Astrocyte (in vitro differentiated cells and primary cell): Measurements from ENCODE around the gene NPTX1. TPM values are rescaled to one million over a fixed set of nuclear protein-coding genes. Genes with fewer than 3 reads are reported as not detected.
A peak's percentile ranks its signal among the peaks of the same experiment; 100 is the strongest.

ENCODE experiments used
- DNase-seq: peaks from one replicate; pipeline ENCODE4 v3.0.0-alpha.2; 2010; ENCODE audit warnings: low read depth
- FAIRE-seq: peaks from 2 replicates; lab custom pipeline; 2011; peaks lifted over from hg19 to GRCh38; lab: Jason Lieb, UNC
- H2AFZ ChIP-seq: 2 replicates; pipeline ENCODE4 v1.6.0; 2012; ENCODE audit warnings: low read depth, low read length, inconsistent platforms
- H3K27ac ChIP-seq: 2 replicates; pipeline ENCODE4 v1.5.1; 2011; ENCODE audit warnings: low read depth, low read length, inconsistent platforms
- H3K27me3 ChIP-seq: 2 replicates; pipeline ENCODE4 v1.6.0; 2011; ENCODE audit warnings: low read length, inconsistent platforms; ENCODE audit not compliant: insufficient read depth
- H3K36me3 ChIP-seq: 2 replicates; pipeline ENCODE4 v1.5.1; 2011; ENCODE audit warnings: low read length, inconsistent platforms; ENCODE audit not compliant: insufficient read depth
- H3K4me1 ChIP-seq: 2 replicates; pipeline ENCODE4 v1.5.1; 2011; ENCODE audit warnings: low read length, inconsistent platforms; ENCODE audit not compliant: insufficient read depth
- H3K4me2 ChIP-seq: 2 replicates; pipeline ENCODE4 v1.6.0; 2012; ENCODE audit warnings: low read length, inconsistent platforms
- H3K4me3 ChIP-seq: 2 replicates; pipeline ENCODE4 v1.5.1; 2011; ENCODE audit warnings: low read depth, mild to moderate bottlenecking, low read length, inconsistent platforms; ENCODE audit not compliant: insufficient read depth
- H3K79me2 ChIP-seq: 2 replicates; pipeline ENCODE4 v1.6.0; 2012; ENCODE audit warnings: mild to moderate bottlenecking, low read length, inconsistent platforms; ENCODE audit not compliant: insufficient read depth
- H3K9ac ChIP-seq: 2 replicates; pipeline ENCODE4 v1.6.0; 2012; ENCODE audit warnings: mild to moderate bottlenecking, low read length, inconsistent platforms
- H3K9me3 ChIP-seq: 2 replicates; pipeline ENCODE4 v1.5.1; 2012; ENCODE audit warnings: low read depth, mild to moderate bottlenecking, low read length, inconsistent platforms; ENCODE audit not compliant: insufficient read depth
- H4K20me1 ChIP-seq: 2 replicates; pipeline ENCODE4 v1.6.0; 2012; ENCODE audit warnings: low read length, inconsistent platforms; ENCODE audit not compliant: insufficient read depth
- H3K27ac Mint-ChIP-seq: one replicate; pipeline ENCODE4 v1.8.0; 2021; ENCODE audit warnings: mild to moderate bottlenecking, mixed read lengths; ENCODE audit not compliant: unreplicated experiment
- H3K27me3 Mint-ChIP-seq: one replicate; pipeline ENCODE4 v1.8.0; 2021; ENCODE audit warnings: low read depth, mixed read lengths; ENCODE audit not compliant: unreplicated experiment
- H3K36me3 Mint-ChIP-seq: one replicate; pipeline ENCODE4 v1.8.0; 2021; ENCODE audit warnings: low read depth, mixed read lengths; ENCODE audit not compliant: unreplicated experiment
- H3K4me1 Mint-ChIP-seq: one replicate; pipeline ENCODE4 v1.8.0; 2021; ENCODE audit warnings: low read depth, mixed read lengths; ENCODE audit not compliant: unreplicated experiment
- H3K4me3 Mint-ChIP-seq: one replicate; pipeline ENCODE4 v1.8.0; 2021; ENCODE audit warnings: mild to moderate bottlenecking, moderate library complexity, mixed read lengths; ENCODE audit not compliant: unreplicated experiment
- H3K9me3 Mint-ChIP-seq: one replicate; pipeline ENCODE4 v1.8.0; 2021; ENCODE audit warnings: mild to moderate bottlenecking, mixed read lengths; ENCODE audit not compliant: unreplicated experiment
- CTCF ChIP-seq: IDR thresholded peaks from 2 replicates; pipeline ENCODE4 v1.5.1; 2011; ENCODE audit warnings: low read depth, mild to moderate bottlenecking, inconsistent platforms, low read length, moderate library complexity; ENCODE audit not compliant: insufficient read depth
- EZH2 ChIP-seq: IDR thresholded peaks from 2 replicates; pipeline ENCODE4 v1.6.1; 2012; ENCODE audit warnings: mild to moderate bottlenecking, low read length, inconsistent platforms; ENCODE audit not compliant: insufficient read depth
- total RNA-seq: library from RNA; stranded (reverse); gene quantifications from 2 replicates; pipeline ENCODE4 v1.2.1, GENCODE V29; 2021

NPTX1 gene
- total RNA-seq, 1 donor from 2014 or later, result 0.43 TPM

- TF ChIP-seq EZH2 (no peak), CTCF (no peak)
- H3K36me3 Mint-ChIP-seq, result no peaks in the 10 kb centered on the region
- Histone ChIP-seq H4K20me1 (no peaks in the 10 kb centered on the region), H3K27ac (no peak overlapping the region), H3K9me3 (no peaks in the 10 kb centered on the region), H3K9ac (no peak overlapping the region), H3K4me3 (no peak overlapping the region), H3K79me2 (no peaks in the 10 kb centered on the region), H3K27me3 (peaks cover 17% of the 10 kb centered on the region), H2AFZ (no peak overlapping the region), H3K4me2 (no peak overlapping the region), H3K36me3 (no peaks in the 10 kb centered on the region), H3K4me1 (peaks cover 10% of the 10 kb centered on the region)
- H3K27ac Mint-ChIP-seq, result no peak overlapping the region
- peaks cover 27% of the 10 kb centered on the region for H3K27me3 Mint-ChIP-seq
- H3K9me3 Mint-ChIP-seq, result no peaks in the 10 kb centered on the region
- DNase-seq (no peak), FAIRE-seq (no peak)
- no peak overlapping the region for H3K4me3 Mint-ChIP-seq
- H3K4me1 Mint-ChIP-seq, result peaks cover 12% of the 10 kb centered on the region
Observed at GRCh38 chr17:80517641-80518040, 41.2 kb upstream of the NPTX1 start.

GRCh38 chr17:80516171-80516932, 39.9 kb upstream of the NPTX1 start:
- Histone ChIP-seq H3K79me2 (no peaks in the 10 kb centered on the region), H3K4me1 (peaks cover 18% of the 10 kb centered on the region), H3K9ac (no peak overlapping the region), H3K36me3 (no peaks in the 10 kb centered on the region), H3K4me2 (no peak overlapping the region), H2AFZ (no peak overlapping the region), H3K9me3 (no peaks in the 10 kb centered on the region), H3K4me3 (no peak overlapping the region), H3K27ac (no peak overlapping the region), H3K27me3 (peaks cover 13% of the 10 kb centered on the region), H4K20me1 (no peaks in the 10 kb centered on the region)
- Mint-ChIP-seq H3K4me3 (no peak overlapping the region), H3K4me1 (peaks cover 14% of the 10 kb centered on the region), H3K27ac (no peak overlapping the region), H3K36me3 (no peaks in the 10 kb centered on the region), H3K9me3 (no peaks in the 10 kb centered on the region), H3K27me3 (peaks cover 24% of the 10 kb centered on the region)
- TF ChIP-seq EZH2 (no peak), CTCF (no peak)
- DNase-seq (no peak), FAIRE-seq (no peak)

GRCh38 chr17:80513892-80514291, 37.5 kb upstream of the NPTX1 start:
- no peaks in the 10 kb centered on the region for H4K20me1 ChIP-seq
- no peak for TF ChIP-seq CTCF
- no peak for TF ChIP-seq EZH2
- H3K4me1 Mint-ChIP-seq, result peaks cover 14% of the 10 kb centered on the region
- H3K9ac ChIP-seq, result peak overlapping the region; percentile 15
- FAIRE-seq, result no peak
- no peak overlapping the region for H3K27ac ChIP-seq
- peaks cover 18% of the 10 kb centered on the region for H3K4me1 ChIP-seq
- no peak overlapping the region for H3K4me3 ChIP-seq
- no peak overlapping the region for H2AFZ ChIP-seq
- H3K9me3 Mint-ChIP-seq, result no peaks in the 10 kb centered on the region
- peaks cover 15% of the 10 kb centered on the region for H3K27me3 ChIP-seq
- no peak overlapping the region for H3K27ac Mint-ChIP-seq
- H3K79me2 ChIP-seq, result no peaks in the 10 kb centered on the region
- no peaks in the 10 kb centered on the region for H3K36me3 ChIP-seq
- H3K36me3 Mint-ChIP-seq, result no peaks in the 10 kb centered on the region
- no peak overlapping the region for H3K4me3 Mint-ChIP-seq
- peaks cover 12% of the 10 kb centered on the region for H3K27me3 Mint-ChIP-seq
- DNase-seq, result peak; percentile 87
- H3K9me3 ChIP-seq, result no peaks in the 10 kb centered on the region
- peak overlapping the region; percentile 36 for H3K4me2 ChIP-seq
